GM12878 (cell line): ENCODE results near the gene DHDDS. TPM values are rescaled to one million over a fixed set of nuclear protein-coding genes. Genes with fewer than 3 reads are reported as not detected.
A peak's percentile ranks its signal among the peaks of the same experiment; 100 is the strongest.

ENCODE experiments used
- ATAC-seq: fragments of 200-7000 bp; cut with Tn5 transposase; 3 replicates; pipeline ENCODE4 v1.9.1; 2020; ENCODE audit warnings: mild to moderate bottlenecking, moderate library complexity
- BruUV-seq: library from RNA; stranded (reverse); fragments of 400-500 nt; replicated peaks from 2 replicates; lab custom pipeline; 2021; lab: Mats Ljungman, UMichigan
- CTCF ChIA-PET: fragments of 300-600 bp; sonication (Branson Sonifier 250); formaldehyde crosslinking; extraction: SDS; loops from one replicate; lab custom pipeline; 2021; ENCODE audit warnings: inconsistent platforms; lab: Yijun Ruan, JAX
- POLR2A ChIA-PET: fragments of 350-600 bp; formaldehyde crosslinking; extraction: SDS; loops from one replicate; lab custom pipeline; 2021; ENCODE audit warnings: inconsistent platforms; lab: Charles Lee
- RAD21 ChIA-PET: fragments of 300-600 bp; sonication (Branson Sonifier 250); formaldehyde crosslinking; loops from one replicate; lab custom pipeline; 2023; ENCODE audit warnings: antibody characterized with exemption; ENCODE audit not compliant: unreplicated experiment; lab: Charles Lee
- SMC1A ChIA-PET: fragments of 300-600 bp; sonication (Branson Sonifier 250); formaldehyde crosslinking; loops from one replicate; lab custom pipeline; 2023; ENCODE audit not compliant: unreplicated experiment, uncharacterized antibody; lab: Charles Lee
- DNase-seq: peaks from one replicate; pipeline ENCODE4 v3.0.0-alpha.2; 2011; ENCODE audit warnings: low read depth, low spot score
- FAIRE-seq: peaks from 3 replicates; lab custom pipeline; 2011; peaks lifted over from hg19 to GRCh38; lab: Jason Lieb, UNC
- H2AFZ ChIP-seq: 2 replicates; pipeline ENCODE4 v1.6.0; 2011; ENCODE audit warnings: low read depth, low read length, control low read depth; ENCODE audit not compliant: control insufficient read depth
- H3K27ac ChIP-seq: 2 replicates; pipeline ENCODE4 v1.5.1; 2011; ENCODE audit warnings: control low read depth; ENCODE audit not compliant: control insufficient read depth, insufficient read depth
- H3K27me3 ChIP-seq, 2 experiments: replicated peaks in 1 of 2; 2 replicates each; pipeline versions ENCODE4 v1.6.0 to v1.6.1; 2011; ENCODE audit warnings: low read length in 1 of 2; ENCODE audit not compliant: control insufficient read depth in 2 of 2, insufficient read depth in 2 of 2
- H3K36me3 ChIP-seq, 2 experiments: 2 replicates each; pipeline ENCODE4 v1.5.1; 2011; ENCODE audit warnings: low read length in 1 of 2; ENCODE audit not compliant: control insufficient read depth in 2 of 2, insufficient read depth in 2 of 2
- H3K4me1 ChIP-seq: 2 replicates; pipeline ENCODE4 v1.6.1; 2011; ENCODE audit warnings: mild to moderate bottlenecking, low read length, moderate library complexity, mixed read lengths; ENCODE audit not compliant: control insufficient read depth, insufficient read depth
- H3K4me2 ChIP-seq: 2 replicates; pipeline ENCODE4 v1.6.0; 2011; ENCODE audit warnings: control low read depth; ENCODE audit not compliant: control insufficient read depth, insufficient read depth
- H3K4me3 ChIP-seq: fragments of 200-600 bp; sonication (generic); 2 replicates; pipeline ENCODE4 v1.5.1; 2016
- H3K79me2 ChIP-seq: 2 replicates; pipeline ENCODE4 v1.6.0; 2011; ENCODE audit warnings: low read length; ENCODE audit not compliant: control insufficient read depth, insufficient read depth
- H3K9ac ChIP-seq: 2 replicates; pipeline ENCODE4 v1.8.0; 2011; ENCODE audit warnings: low read length, control low read depth, mixed read lengths; ENCODE audit not compliant: control insufficient read depth, insufficient read depth
- H3K9me3 ChIP-seq: replicated peaks from 3 replicates; pipeline ENCODE4 v1.5.1; 2011; ENCODE audit warnings: mild to moderate bottlenecking, low read length; ENCODE audit not compliant: control insufficient read depth, insufficient read depth
- H4K20me1 ChIP-seq: 2 replicates; pipeline ENCODE4 v1.6.0; 2011; ENCODE audit not compliant: control insufficient read depth, insufficient read depth
- ASH2L ChIP-seq: fragments of 300-600, 200-600 bp; sonication (generic); IDR thresholded peaks from 2 replicates; pipeline ENCODE4 v1.6.1; 2017; ENCODE audit warnings: low read depth, mild to moderate bottlenecking, borderline replicate concordance
- ATF7 ChIP-seq: fragments of 450-650 bp; IDR thresholded peaks from 2 replicates; pipeline ENCODE4 v1.6.1; 2016; ENCODE audit warnings: low read depth, mild to moderate bottlenecking
- CBX5 ChIP-seq: sonication (generic); IDR thresholded peaks from 2 replicates; pipeline ENCODE4 v1.6.1; 2016; ENCODE audit warnings: low read depth, moderate library complexity, mild to moderate bottlenecking, inconsistent platforms
- EGR1 ChIP-seq, 2 experiments: IDR thresholded peaks; 1 replicate in 1 of 2; 2 replicates in 1 of 2; pipeline ENCODE4 v1.6.1; 2011 to 2012; ENCODE audit warnings: low read depth in 2 of 2, low read length in 2 of 2, borderline replicate concordance in 1 of 2, mild to moderate bottlenecking in 1 of 2, moderate library complexity in 1 of 2
- IKZF2 ChIP-seq, 2 experiments: fragments of 450-650 bp; IDR thresholded peaks; 2 replicates each; pipeline ENCODE4 v1.6.1; 2017; ENCODE audit warnings: mild to moderate bottlenecking in 2 of 2, moderate library complexity in 2 of 2
- IRF4 ChIP-seq: IDR thresholded peaks from 2 replicates; pipeline ENCODE4 v1.6.1; 2011; ENCODE audit warnings: low read depth, low read length
- MTA2 ChIP-seq: fragments of 450-650 bp; IDR thresholded peaks from 2 replicates; pipeline ENCODE4 v1.6.1; 2016; ENCODE audit warnings: low read depth, mild to moderate bottlenecking, moderate library complexity
- NBN ChIP-seq: fragments of 450-650 bp; IDR thresholded peaks from 2 replicates; pipeline ENCODE4 v1.6.1; 2016
- NR2C2 ChIP-seq: IDR thresholded peaks from 2 replicates; pipeline ENCODE4 v1.6.1; 2011; ENCODE audit warnings: borderline replicate concordance, low read depth; ENCODE audit not compliant: control insufficient read depth, insufficient read length
- PML ChIP-seq: IDR thresholded peaks from 2 replicates; pipeline ENCODE4 v1.6.1; 2012; ENCODE audit warnings: low read length, inconsistent platforms
- RCOR1 ChIP-seq: conservative IDR thresholded peaks from 2 replicates; pipeline ENCODE4 v1.6.1; 2012; ENCODE audit warnings: low read depth, low read length, improper control_type of control experiment
- SMAD1 ChIP-seq: fragments of 450-650 bp; IDR thresholded peaks from 2 replicates; pipeline ENCODE4 v1.6.1; 2018; ENCODE audit warnings: mild to moderate bottlenecking, low read depth; ENCODE audit not compliant: partially characterized antibody
- SMC3 ChIP-seq: IDR thresholded peaks from 2 replicates; pipeline ENCODE4 v1.6.1; 2011; ENCODE audit warnings: low read length, improper control_type of control experiment, borderline replicate concordance
- SUPT20H ChIP-seq: IDR thresholded peaks from 2 replicates; pipeline ENCODE4 v1.6.1; 2011; ENCODE audit warnings: low read depth, mild to moderate bottlenecking, low read length, moderate library complexity, borderline replicate concordance; ENCODE audit not compliant: control insufficient read depth
- ZBTB33 ChIP-seq: fragments of 450-650 bp; IDR thresholded peaks from 2 replicates; pipeline ENCODE4 v1.6.1; 2017; ENCODE audit warnings: mild to moderate bottlenecking
- WGBS: methylation state at CpG from one replicate; pipeline ENCODE4 v1.1.6; 2016; ENCODE audit warnings: low lambda C conversion rate; ENCODE audit not compliant: insufficient replicate concordance, insufficient coverage; ENCODE audit errors: missing lambda C conversion rate; 5-methylcytosine and 5-hydroxymethylcytosine counted together
- in situ Hi-C: fragments of 300-500 bp; cut with MboI; formaldehyde crosslinking; loops from 9 replicates; pipeline ENCODE4 v1.14.3; 2018; ENCODE audit warnings: mixed read lengths
- intact Hi-C: fragments of 100-400 bp; cut with micrococcal nuclease; formaldehyde crosslinking; loops from one replicate; pipeline ENCODE4 v1.14.2; 2022; ENCODE audit not compliant: unreplicated experiment
- polyA plus RNA-seq, 11 experiments: library from polyadenylated mRNA; depleted of rRNA in 4 of 11; unstranded in 6 of 11; stranded (reverse) in 5 of 11; fragments of >200 nt; fragmentation: Nextera tagmentation in 4 of 11; fragmentation: Illumina TruSeq in 1 of 11; extraction: Ambion mirVana in 4 of 11; extraction: Trizol in 1 of 11; gene quantifications; 1 replicate in 1 of 11; 2 replicates in 10 of 11; pipeline versions ENCODE4 v1.2.1 to v1.2.3, GENCODE V29; 2011 to 2016; ENCODE audit warnings: inconsistent platforms in 2 of 11, missing spikeins in 2 of 11, low read depth in 1 of 11
- total RNA-seq, 4 experiments: library from RNA; depleted of rRNA in 3 of 4; stranded (reverse); fragments of >200 nt in 3 of 4; fragmentation: Illumina TruSeq in 1 of 4; extraction: Trizol in 1 of 4; gene quantifications; 2 replicates each; pipeline versions ENCODE4 v1.2.1 to v1.2.3, GENCODE V29; 2013 to 2021

Gene DHDDS
- total and polyA plus RNA-seq, 10 of the 15 experiments (the other 5 are each of a cell fraction or from before 2014, with no cell fraction given): 22.7 to 47.5 (median 36.4) TPM

- TF ChIP-seq SMAD1: no peak
- no peak for TF ChIP-seq NBN
- no peak for TF ChIP-seq IKZF2 (IDR thresholded peaks at IDR 0.05)
- TF ChIP-seq ATF7: no peak
These were observed 85.1 kb downstream of the DHDDS start (continued) for GRCh38 chr1:26516987-26517765.

- Histone ChIP-seq H3K36me3 (no peaks in the 10 kb centered on the region), H3K9ac (no peak overlapping the region), H2AFZ (peak overlapping the region; percentile 12; the same call in 1 of the 2 replicates), H3K4me2 (no peak overlapping the region), H3K79me2 (no peaks in the 10 kb centered on the region), H3K9me3 (no peaks in the 10 kb centered on the region), H3K4me3 (no peak overlapping the region), H3K27ac (no peak overlapping the region), H3K4me1 (peaks cover 10% of the 10 kb centered on the region; the same call in 1 of the 2 replicates), H4K20me1 (no peaks in the 10 kb centered on the region), H3K27me3 (no peaks in the 10 kb centered on the region; a peak in 1 of 4 replicates)
- DNase-seq (no peak), ATAC-seq (no peak), FAIRE-seq (peak; percentile 44)
- intact Hi-C loops: no loop called here
- POLR2A ChIA-PET: interaction anchor here (0.7 to 1.5 kb wide), 3 partner anchors 10 to 323 kb away, joined by 3 to 4 read pairs (median 3); no protein-coding TSS in a partner anchor
- in situ Hi-C loops: no loop called here
- CTCF ChIA-PET: interaction anchor here (1.4 to 3.0 kb wide), 2 partner anchors 18 to 20 kb away, joined by 4 to 9 read pairs; no protein-coding TSS in a partner anchor
- 0% methylated on average over 1 of the region's 1 CpG for WGBS
- SMC1A ChIA-PET: interaction anchor here (0.5 to 1.7 kb wide), 3 partner anchors 10 to 97 kb away, joined by 3 to 8 read pairs (median 4); no protein-coding TSS in a partner anchor
- TF ChIP-seq IRF4 (no peak), ZBTB33 (no peak), SUPT20H (no peak), PML (no peak), CBX5 (no peak), SMC3 (no peak), MTA2 (no peak), IKZF2 (IDR thresholded peaks at IDR 0.05) (no peak), ASH2L (no peak), EGR1 (IDR thresholded peaks at IDR 0.05; ENCODE audit: borderline replicate concordance in 1 of 2, low read depth in 2 of 2, low read length in 2 of 2) (no peak), NR2C2 (no peak), ATF7 (no peak), RCOR1 (no peak)
- RAD21 ChIA-PET: interaction anchor here (0.8 to 1.2 kb wide), 2 partner anchors 18 to 20 kb away, joined by 3 read pairs; no protein-coding TSS in a partner anchor
- BruUV-seq: no TSS peak
These were observed 85.6 kb downstream of the DHDDS start for GRCh38 chr1:26517766-26518049.
